Measurements from ENCODE around the gene POLD1. TPM values are rescaled to one million over a fixed set of nuclear protein-coding genes. Genes with fewer than 3 reads are reported as not detected.

The POLD1 gene
- total and polyA plus RNA-seq, 4 donors: 7.5 to 57.1 (median 8.2) TPM

GRCh38 chr19:50413096-50413495 lies 28.9 kb downstream of the POLD1 start:
- no peaks in the 10 kb centered on the region for H3K9me3 ChIP-seq (ENCODE audit: control insufficient read depth in 4 of 4, low read length in 3 of 4)
- H3K36me3 ChIP-seq (ENCODE audit: control insufficient read depth in 4 of 4, insufficient read depth in 3 of 4, low read depth in 1 of 4, low read length in 3 of 4): peaks cover 0 to 4% (median 1%) of the 10 kb centered on the region in 4 donors
- WGBS: 96% methylated on average over 13 of the region's 13 CpGs

GRCh38 chr19:50413531-50413930 lies 29.4 kb downstream of the POLD1 start:
- Histone ChIP-seq H3K9ac (ENCODE audit: low read depth in 1 of 2, low read length in 2 of 2) (no peak overlapping the region), H3K27ac (ENCODE audit: low read depth in 1 of 2, low read length in 2 of 2) (no peak overlapping the region), H3K36me3 (ENCODE audit: control insufficient read depth in 4 of 4, insufficient read depth in 3 of 4, low read depth in 1 of 4, low read length in 3 of 4) (peaks cover 0 to 4% (median 1%) of the 10 kb centered on the region in 4 donors), H3K9me3 (ENCODE audit: control insufficient read depth in 4 of 4, low read length in 3 of 4) (no peaks in the 10 kb centered on the region), H3K27me3 (ENCODE audit: control insufficient read depth in 4 of 4, insufficient read depth in 4 of 4, low read length in 3 of 4) (peaks cover 0 to 3% (median 0%) of the 10 kb centered on the region in 4 donors), H3K4me1 (ENCODE audit: control insufficient read depth in 4 of 4, insufficient read depth in 4 of 4, low read length in 3 of 4) (no peaks in the 10 kb centered on the region), H3K4me3 (ENCODE audit: low read depth in 1 of 3, low read length in 3 of 3) (no peak overlapping the region)
- TF ChIP-seq YY1 (IDR thresholded peaks at IDR 0.05): no peak
- no peak for TF ChIP-seq GABPA (IDR thresholded peaks at IDR 0.05 in 1 of 2, conservative IDR thresholded peaks at IDR 0.05 in 1 of 2)
- TF ChIP-seq EGR1 (IDR thresholded peaks at IDR 0.05; ENCODE audit: low read depth in 2 of 2): no peak
- TF ChIP-seq HNF4A (conservative IDR thresholded peaks at IDR 0.05): no peak
- no peak for TF ChIP-seq SP1 (IDR thresholded peaks at IDR 0.05)
- TF ChIP-seq REST (IDR thresholded peaks at IDR 0.05): no peak
- no peak for TF ChIP-seq RXRA (IDR thresholded peaks at IDR 0.05)
- TF ChIP-seq HNF4G (IDR thresholded peaks at IDR 0.05): no peak
- TF ChIP-seq FOXA1 (IDR thresholded peaks at IDR 0.05): no peak
- TF ChIP-seq ATF3 (IDR thresholded peaks at IDR 0.05): no peak
- TF ChIP-seq FOXA2 (IDR thresholded peaks at IDR 0.05): no peak
- TF ChIP-seq ZBTB33 (IDR thresholded peaks at IDR 0.05): no peak
- no peak for TF ChIP-seq MAX (IDR thresholded peaks at IDR 0.05)
- TF ChIP-seq NR2F2 (IDR thresholded peaks at IDR 0.05): no peak
- TF ChIP-seq CTCF (IDR thresholded peaks at IDR 0.05; ENCODE audit: low read depth, low read length, missing input control): no peak
- 95% methylated on average over 21 of the region's 21 CpGs for WGBS
- DNase-seq (ENCODE audit: low spot score): peak; percentile 30

More at GRCh38 chr19:50413096-50413495, 28.9 kb downstream of the POLD1 start:
- Histone ChIP-seq H3K27ac (ENCODE audit: low read depth in 1 of 2, low read length in 2 of 2) (no peak overlapping the region), H3K4me1 (ENCODE audit: control insufficient read depth in 4 of 4, insufficient read depth in 4 of 4, low read length in 3 of 4) (no peaks in the 10 kb centered on the region), H3K27me3 (ENCODE audit: control insufficient read depth in 4 of 4, insufficient read depth in 4 of 4, low read length in 3 of 4) (peaks cover 0 to 3% (median 0%) of the 10 kb centered on the region in 4 donors), H3K4me3 (ENCODE audit: low read depth in 1 of 3, low read length in 3 of 3) (no peak overlapping the region), H3K9ac (ENCODE audit: low read depth in 1 of 2, low read length in 2 of 2) (no peak overlapping the region)
- TF ChIP-seq RXRA (IDR thresholded peaks at IDR 0.05) (no peak), ZBTB33 (IDR thresholded peaks at IDR 0.05) (no peak), JUND (IDR thresholded peaks at IDR 0.05) (no peak), GABPA (IDR thresholded peaks at IDR 0.05 in 1 of 2, conservative IDR thresholded peaks at IDR 0.05 in 1 of 2) (no peak), RAD21 (IDR thresholded peaks at IDR 0.05) (no peak), ATF3 (IDR thresholded peaks at IDR 0.05) (no peak), NR2F2 (IDR thresholded peaks at IDR 0.05) (no peak), EGR1 (IDR thresholded peaks at IDR 0.05; ENCODE audit: low read depth in 2 of 2) (no peak)
- no peak for DNase-seq (ENCODE audit: low spot score)

Measured in liver (tissue), 9 donors.